ENCODE data around the gene HDGF.

GRCh38 chr1:156754219-156754618 is 2.7 kb upstream of the HDGF start:
- TF ChIP-seq POLR2A (IDR thresholded peaks at IDR 0.05) (no peak), CTCF (IDR thresholded peaks at IDR 0.05) (no peak)
